HG02759 (cell line): ENCODE results near the gene NLRP11.
"Not testable (repeated sequence)": the region's sequence is repeated elsewhere in the genome, so short reads cannot be mapped to it uniquely, and the experiment has no call there.

Source experiments
- ATAC-seq: cut with Tn5 transposase; IDR thresholded peaks from one replicate; pipeline ENCODE4 v1.9.1; 2021; ENCODE audit warnings: mild to moderate bottlenecking, moderate library complexity; ENCODE audit not compliant: unreplicated experiment

The NLRP11 gene

DNA sequence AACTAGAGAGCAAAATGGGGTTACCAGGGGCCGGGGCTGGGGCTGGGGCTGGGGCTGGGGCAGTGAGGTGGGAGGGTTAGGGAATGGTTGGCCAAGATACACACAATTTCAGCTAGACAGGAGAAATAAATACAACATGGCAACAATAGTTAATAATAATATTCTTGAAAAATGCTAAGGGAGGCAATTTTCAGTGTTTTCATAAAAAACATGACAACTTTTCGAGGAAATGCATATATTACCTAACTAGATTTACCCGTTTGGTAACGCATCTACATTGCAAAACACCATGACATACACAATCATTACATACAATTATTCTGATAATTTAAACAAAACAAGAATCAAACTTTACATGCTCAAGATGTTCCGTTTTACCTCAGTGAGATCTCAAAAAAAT is 50.7 kb downstream of the NLRP11 start:
- no peak for ATAC-seq

DNA sequence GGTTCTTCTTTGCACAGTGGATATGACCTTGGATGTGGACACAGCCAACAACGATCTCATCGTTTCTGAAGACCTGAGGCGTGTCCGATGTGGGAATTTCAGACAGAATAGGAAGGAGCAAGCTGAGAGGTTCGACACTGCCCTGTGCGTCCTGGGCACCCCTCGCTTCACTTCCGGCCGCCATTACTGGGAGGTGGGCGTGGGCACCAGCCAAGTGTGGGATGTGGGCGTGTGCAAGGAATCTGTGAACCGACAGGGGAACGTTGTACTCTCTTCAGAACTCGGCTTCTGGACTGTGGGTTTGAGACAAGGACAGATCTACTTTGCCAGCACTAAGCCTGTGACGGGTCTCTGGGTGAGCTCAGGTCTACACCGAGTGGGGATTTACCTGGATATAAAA is 53.5 kb downstream of the NLRP11 start:
- no peak for ATAC-seq

DNA sequence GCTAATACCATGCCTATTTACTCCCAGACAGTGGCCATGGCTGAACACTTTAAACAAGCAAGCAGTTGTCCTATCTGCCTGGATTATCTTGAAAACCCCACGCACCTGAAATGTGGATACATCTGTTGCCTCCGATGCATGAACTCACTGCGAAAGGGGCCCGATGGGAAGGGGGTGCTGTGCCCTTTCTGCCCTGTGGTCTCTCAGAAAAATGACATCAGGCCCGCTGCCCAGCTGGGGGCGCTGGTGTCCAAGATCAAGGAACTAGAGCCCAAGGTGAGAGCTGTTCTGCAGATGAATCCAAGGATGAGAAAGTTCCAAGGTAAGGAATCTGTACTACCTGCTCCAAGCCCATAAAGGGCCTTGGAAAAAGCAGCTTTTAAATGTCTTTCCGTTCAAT is 54.3 kb downstream of the NLRP11 start:
- no peak for ATAC-seq

DNA sequence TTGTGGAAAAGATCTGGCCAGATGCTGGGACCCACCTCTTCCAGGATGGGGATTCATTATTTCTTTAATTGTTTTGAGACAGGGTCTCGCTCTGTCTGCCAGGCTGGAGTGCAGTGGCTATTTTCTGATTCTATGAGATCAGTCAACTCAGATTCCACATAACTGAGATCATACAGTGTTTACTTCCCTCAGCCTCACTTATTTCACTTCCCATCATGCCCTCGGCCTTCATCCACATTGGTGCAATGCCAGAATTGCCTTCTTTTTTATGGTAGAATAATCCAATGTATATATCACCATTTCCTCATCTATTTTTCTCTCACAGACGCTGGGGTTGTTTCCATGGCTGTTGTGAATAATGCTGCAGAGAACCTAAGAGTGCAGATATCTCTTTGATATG is 62.2 kb downstream of the NLRP11 start:
- not testable (repeated sequence) for ATAC-seq

DNA sequence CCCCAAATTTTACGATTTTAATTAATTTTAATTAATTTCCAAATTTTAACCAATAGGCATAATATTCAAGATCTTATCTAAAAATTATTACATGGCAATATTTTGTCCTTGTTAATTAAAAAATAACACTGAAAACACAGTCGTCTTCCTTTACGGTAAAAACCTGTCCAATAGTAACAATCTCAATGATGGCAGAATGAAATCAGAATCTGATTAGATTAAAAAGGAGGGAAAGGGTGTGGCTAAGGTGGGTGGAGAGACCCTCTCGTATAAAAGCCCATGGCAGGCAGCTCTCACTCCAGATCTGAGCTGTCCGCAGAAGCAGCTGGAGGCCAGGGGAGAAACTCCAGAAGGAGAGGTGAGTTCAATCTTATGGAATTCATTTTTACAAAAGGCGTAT is 63.0 kb downstream of the NLRP11 start, which contains the start of gene RFPL4AL1:
Gene RFPL4AL1, plus strand, starts transcription at position 301 of the 400 bp plus-strand sequence. CDS start 2,687 bp downstream, outside the sequence.
- not testable (repeated sequence) for ATAC-seq

DNA sequence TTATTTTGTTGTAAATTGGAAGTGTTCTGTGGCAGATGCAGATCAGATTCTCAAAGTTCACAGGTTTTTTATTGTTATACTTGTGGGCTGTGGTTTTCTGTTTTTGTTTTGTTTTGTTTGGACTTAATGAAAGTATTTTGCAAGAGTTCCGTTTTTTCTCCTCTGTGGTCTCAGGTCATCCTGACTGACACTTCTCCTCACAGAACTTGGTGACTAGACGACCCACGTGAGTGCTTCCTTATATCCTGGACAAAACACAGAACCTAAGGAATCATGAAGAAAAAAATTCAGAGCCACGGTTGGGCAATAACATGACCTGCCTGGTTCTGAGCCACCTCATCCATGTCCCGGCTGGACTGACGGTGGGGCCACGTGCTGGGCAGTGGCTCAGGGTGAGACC is 65.3 kb downstream of the NLRP11 start:
- no peak for ATAC-seq

DNA sequence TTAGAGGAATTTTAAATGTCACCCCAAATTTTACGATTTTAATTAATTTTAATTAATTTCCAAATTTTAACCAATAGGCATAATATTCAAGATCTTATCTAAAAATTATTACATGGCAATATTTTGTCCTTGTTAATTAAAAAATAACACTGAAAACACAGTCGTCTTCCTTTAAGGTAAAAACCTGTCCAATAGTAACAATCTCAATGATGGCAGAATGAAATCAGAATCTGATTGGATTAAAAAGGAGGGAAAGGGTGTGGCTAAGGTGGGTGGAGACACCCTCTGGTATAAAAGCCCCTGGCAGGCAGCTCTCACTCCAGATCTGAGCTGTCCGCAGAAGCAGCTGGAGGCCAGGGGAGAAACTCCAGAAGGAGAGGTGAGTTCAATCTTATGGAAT is 73.0 kb downstream of the NLRP11 start, which contains the start of gene RFPL4A:
Gene RFPL4A, plus strand, starts transcription at position 301 of the 400 bp plus-strand sequence. CDS start 2,704 bp downstream, outside the sequence.
- ATAC-seq: not testable (repeated sequence)

DNA sequence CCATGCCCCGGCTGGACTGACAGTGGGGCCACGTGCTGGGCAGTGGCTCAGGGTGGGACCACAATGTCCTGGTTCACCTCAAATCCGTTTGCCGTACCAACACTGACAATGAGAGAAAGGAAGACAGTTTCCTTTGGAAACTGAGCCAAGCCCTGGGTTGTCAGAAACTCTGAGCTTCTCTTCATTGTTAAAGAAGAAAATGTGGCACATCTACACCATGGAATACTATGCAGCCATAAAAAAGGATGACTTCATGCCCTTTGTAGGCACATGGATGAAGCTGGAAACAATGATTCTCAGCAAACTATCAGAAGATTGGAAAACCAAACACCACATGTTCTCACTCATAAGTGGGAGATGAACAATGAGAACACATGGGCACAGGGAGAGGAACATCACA is 75.0 kb downstream of the NLRP11 start:
- not testable (repeated sequence) for ATAC-seq

DNA sequence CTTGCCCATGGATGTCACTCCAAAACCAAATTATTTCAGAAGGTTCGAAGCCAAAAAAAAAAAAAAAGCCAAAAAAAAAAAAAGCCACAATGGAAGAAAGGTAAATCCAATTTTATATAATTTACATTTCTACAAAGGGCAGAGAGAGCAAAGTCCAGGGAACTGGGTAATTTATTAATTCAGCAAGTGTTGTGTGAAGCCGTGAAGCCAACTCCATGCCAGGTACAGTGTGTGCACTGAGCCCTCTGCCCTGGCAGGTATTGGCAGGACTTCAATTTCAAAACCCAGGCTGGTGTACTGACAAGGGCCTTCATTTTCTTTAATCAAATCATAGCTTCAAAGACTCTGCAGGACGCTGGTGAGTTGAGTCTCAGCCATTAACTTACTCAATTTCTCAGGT is 78.4 kb downstream of the NLRP11 start:
- ATAC-seq: no peak

DNA sequence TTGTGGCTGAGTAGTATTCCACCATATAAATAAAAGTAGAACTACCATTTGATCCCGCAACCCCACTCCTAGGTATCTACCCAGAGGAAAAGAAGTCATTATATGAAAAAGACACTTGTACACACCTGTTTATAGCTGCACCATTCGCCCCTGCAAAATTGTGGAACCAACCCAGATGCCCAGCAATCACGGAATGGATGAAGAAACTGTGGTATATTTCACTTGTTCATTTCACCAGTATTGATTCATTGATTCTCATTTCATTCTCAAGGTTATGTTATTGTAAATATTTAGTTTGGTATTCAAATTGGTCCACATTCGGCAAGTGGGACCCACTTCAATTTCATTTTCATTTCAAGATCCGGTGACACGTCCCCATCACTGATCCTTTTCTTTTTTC is 81.1 kb downstream of the NLRP11 start:
- ATAC-seq: no peak

DNA sequence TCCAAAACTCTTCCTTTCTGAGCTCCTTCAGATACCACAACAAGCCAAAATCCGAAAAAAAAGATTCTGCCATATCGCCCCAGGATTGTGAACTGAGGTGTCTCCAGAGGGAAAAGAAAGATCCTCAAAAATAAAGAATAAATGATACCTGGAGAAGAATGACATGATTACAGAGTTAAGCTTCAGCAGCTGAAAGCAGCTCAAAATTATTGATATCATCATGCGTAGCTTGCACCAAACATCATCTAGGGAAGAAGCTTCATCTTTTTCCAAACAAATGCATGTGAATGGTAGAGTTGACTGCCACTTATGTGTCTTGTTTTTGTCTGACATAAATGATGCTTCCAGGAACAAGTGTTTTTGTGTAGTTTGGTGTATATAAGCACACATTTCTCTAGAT is 93.5 kb downstream of the NLRP11 start, which contains the start of gene NLRP9:
Gene NLRP9, minus strand, starts transcription at position 101 of the 400 bp plus-strand sequence. Its CDS starts 28 bp downstream, at position 73.
- no peak for ATAC-seq
